EH (cell line): ENCODE results near the gene PMCH.
"Not testable (repeated sequence)": the region's sequence is repeated elsewhere in the genome, so short reads cannot be mapped to it uniquely, and the experiment has no call there.

ENCODE experiments used
- DNase-seq: peaks from one replicate; pipeline ENCODE4 v3.0.0-alpha.2; 2015; ENCODE audit warnings: low read depth

PMCH gene, protein sequence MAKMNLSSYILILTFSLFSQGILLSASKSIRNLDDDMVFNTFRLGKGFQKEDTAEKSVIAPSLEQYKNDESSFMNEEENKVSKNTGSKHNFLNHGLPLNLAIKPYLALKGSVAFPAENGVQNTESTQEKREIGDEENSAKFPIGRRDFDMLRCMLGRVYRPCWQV

DNA sequence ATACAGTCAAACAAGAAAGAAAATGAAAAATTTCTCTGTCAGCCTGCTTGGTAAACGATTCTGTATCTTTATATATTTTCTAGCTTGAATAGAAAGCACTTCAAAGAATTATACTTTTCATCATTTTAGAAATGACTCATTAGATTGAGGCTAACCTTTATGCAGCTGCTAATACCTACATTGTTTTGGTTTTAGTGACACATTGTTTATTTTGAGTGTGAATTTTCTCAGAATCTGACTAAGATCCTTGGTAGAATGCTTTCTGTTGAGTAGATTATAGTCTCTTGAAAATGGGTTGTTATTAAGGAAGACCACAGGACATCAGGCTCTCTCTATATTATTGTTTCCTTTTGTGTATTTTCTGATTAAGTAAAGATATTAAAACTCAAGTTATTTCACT, at the start of gene PMCH:
PMCH (minus strand) TSS at position 45 of the 400 bp plus-strand sequence. CDS start 63 bp downstream, outside the sequence.
- DNase-seq: peak; percentile 42

DNA sequence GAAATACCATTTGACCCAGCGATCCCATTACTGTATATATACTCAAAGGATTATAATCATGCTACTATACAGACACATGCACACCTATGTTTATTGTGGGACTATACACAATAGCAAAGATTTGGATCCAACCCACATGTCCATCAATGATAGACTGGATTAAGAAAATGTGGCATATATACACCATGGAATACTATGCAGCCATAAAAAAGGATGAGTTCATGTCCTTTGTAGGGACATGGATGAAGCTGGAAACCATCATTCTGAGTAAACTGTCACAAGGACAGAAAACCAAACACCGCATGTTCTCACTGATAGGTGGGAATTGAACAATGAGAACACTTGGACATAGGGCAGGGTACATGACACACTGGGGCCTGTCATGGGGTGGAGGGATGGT, 43.2 kb upstream of the PMCH start:
- DNase-seq: not testable (repeated sequence)

DNA sequence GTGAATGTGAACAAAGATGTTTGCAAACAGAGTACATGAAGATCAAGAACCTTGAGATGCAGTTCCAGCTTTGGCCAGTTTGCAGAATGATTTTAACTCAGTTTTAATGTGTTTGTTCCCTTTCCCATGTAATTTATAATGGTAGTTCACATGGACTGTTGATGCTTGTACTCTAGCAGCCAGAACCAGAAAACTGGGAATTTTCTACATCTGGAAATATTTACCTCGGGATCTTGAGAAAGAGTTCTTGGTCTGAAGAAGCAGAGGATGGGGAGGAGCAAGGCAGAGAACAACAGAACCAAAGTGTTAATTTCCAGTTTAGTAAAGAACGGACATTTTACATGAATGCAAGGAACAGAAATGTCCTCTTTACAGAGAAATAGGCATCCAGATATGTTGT, 37.0 kb upstream of the PMCH start:
- peak; percentile 2 for DNase-seq

DNA sequence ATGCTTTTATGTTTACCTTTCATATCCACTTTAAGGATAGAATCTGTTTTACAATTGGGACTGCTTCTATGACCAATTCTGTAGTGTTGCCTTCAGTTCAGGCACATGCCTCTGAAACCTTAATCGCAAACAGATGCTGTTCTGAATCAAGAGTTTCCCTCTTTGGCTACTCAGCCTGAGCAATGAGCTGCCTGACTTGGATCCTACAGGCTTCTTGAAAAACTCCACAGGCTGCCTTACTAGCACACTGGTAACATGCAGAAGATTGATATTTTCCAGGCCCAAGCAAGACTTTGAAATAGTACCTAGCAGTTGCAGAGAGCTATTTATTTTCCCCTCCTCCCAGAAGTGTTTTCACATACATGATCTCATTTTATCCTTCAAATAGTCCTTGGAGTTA, 34.8 kb upstream of the PMCH start:
- peak; percentile 55 for DNase-seq

DNA sequence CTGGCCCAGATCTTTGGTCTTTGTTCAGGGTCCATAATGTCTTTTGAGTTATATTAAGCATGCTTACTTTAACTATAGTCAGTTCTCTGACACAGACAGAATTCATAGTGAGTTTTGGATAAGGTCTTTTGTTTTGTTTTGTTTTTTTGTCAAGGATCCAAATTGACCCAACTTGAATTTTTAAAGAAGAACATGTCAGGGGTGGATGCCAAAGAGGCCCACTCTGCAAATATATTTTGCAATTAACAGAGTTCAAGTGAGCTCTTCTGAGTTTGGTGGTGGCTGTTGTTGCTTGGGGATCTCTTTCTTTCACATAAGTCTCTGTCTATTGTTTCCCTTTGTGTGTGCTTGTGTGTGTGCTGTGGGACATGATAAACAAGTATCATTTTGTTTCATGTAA, 34.4 kb upstream of the PMCH start:
- DNase-seq: no peak

DNA sequence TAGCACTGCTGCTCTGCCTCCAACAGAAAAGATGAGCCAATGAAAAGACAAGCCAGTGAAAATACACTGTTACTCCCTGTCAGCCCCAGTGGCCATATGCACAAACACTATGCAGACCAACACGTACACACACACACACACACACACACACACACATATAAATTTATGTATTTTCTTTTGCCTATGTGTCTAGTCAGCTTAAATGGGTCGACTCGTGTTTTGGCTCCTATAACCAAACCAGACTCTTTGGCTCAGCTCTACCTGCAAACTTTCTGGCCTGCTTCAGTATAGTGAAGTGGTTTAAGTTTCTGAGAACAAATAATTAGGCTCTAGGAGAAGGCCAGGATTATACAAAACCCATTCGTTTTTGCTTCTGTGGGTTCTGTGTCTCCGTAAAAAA, 30.3 kb upstream of the PMCH start:
- no peak for DNase-seq

DNA sequence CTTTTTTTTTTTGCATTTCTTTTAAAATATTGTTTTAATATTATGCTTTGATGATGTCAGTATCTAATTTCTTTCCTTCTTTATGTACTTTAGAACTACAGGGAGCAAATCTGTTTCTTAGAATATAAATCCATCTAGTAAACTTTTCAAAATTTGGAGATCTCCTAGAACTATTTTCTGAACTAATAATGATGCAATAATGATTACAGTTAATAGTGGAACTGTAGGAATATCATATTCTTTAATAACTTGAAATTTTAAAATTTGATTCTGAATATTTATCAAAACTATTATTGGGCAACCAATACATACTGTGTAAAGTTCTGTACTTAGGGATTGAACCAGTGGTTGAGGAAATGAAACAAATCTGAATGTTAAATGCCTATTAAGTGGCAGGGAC, 23.1 kb upstream of the PMCH start:
- DNase-seq: no peak

DNA sequence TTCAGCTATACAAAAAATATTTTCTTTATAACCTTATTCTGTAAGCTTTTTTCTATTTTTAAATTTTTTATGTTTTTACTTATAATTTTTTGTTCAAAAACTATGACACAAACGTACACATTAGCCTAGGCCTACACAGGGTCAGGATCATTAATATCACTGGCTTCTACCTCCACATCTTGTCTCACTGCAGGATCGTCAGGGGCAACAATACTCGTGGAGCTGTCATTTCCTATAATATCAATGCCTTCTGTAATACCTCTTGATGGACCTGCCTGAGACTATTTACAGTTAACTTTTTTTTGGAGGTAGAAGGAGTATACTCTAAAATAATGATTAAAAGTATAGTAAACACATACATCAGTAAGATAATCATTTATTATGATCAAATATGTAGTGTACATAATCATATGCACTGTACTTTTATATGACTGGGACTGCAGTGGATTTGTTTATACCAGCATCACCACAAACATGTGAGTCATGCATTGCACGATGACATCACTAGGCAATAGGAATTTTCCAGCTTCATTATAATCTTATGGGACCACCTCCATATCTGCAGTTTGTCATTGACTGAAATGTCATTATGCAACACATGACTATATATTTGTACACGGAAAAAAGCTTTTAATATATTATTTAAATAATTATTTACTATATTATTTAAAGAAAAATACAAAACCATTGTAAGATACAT, 18.5 kb upstream of the PMCH start:
- peak; percentile 61 for DNase-seq

DNA sequence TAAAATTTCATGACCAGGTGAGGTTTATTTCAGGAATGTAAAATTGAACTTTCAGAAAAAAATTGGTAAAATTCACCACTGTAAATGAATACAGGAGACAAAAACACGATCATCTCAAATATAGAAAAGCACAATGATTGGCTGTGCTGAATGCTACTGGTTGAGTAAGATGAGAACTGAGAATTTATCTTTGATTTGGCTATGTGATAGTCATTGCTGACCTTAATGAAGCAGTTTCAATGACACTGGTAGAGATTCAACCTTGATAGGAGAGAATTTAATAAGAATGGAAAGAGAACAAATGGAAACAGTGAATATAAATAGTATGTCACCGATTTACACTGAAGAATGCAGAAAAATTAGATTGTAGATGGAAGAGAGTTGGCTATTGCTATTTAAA, 6.4 kb upstream of the PMCH start:
- DNase-seq: no peak

DNA sequence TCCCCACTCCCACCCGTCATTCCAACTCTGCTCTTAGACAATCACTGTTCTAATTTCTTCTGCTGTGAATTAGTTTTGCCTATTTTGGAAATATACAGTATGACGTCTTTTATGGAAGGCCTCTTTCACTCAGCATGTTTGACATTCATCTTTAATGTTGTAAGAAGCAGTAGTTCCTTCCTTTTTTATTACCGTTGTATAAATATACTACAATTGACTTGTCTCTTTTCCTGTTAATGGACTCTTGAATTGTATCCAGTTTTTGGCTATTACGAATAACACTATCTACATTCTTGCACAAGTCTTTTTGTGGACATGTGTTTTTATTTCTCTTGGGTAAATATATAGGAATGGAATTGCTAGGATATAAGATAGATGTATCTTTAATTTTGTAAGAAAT, 4.9 kb upstream of the PMCH start:
- no peak for DNase-seq

DNA sequence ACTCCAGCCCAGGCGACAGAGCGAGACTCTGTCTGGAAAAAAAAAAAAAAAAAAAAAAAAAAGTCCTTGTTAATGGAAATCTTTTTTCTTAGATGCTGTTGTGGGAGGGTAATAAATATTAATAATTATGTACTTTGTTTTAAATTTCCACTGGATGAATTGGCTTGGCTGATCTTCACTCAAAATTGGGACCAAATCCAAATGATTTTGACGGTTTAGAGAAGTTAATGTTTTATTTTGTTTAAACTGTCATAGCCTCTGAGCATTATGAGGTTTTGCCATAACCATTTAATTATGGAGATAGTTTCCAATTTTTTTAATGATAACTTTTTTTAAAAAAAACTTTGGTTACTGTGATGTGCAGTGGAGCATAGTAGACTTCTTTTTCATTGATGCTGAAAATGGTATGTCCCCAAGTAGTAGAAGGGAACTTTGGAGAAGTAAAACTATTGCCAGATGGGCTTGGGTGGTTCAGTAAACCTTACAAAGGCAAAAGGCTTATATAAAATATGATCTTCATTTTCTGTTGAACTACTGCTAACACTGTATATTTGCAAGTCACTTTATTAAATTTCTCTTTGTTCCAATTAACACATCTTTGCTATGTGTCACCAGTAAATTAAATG, 3.9 kb upstream of the PMCH start:
- DNase-seq: no peak

DNA sequence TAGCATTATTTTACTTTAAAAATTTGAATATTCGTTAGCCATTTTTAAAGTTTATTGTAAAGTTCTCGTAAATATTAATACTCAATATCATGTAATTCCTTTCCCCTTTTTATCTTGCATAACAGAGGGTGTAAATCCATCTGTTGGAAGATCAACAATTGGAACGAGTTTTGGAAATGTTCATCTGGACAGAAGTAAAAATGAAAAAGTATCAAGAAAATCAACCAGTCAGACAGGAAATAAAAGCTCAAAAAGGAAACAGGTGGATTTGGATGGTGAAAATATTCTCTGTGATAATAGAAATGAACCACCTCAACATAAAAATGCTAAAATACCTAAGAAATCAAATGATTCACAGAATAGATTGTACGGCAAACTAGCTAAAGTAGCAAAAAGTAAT, 1.8 kb downstream of the PMCH start:
- no peak for DNase-seq

DNA sequence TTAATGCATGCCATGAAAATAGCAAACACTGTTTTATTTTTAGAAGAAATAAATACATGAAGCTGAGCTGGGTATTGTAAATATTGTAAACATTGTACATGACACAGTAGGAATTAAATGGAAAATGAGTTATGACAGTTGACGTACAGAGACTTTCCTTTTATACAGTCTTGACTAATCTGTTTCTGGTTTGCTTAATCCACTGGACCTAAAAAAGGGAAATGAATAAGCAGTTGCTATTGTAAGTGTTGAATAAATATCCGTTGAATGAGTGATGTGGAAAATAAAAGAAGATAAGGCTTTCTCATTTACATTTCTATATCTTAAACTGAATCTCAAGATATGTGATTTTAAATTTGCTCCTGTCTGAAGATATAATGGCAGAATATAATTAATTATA, 15.0 kb downstream of the PMCH start:
- no peak for DNase-seq

DNA sequence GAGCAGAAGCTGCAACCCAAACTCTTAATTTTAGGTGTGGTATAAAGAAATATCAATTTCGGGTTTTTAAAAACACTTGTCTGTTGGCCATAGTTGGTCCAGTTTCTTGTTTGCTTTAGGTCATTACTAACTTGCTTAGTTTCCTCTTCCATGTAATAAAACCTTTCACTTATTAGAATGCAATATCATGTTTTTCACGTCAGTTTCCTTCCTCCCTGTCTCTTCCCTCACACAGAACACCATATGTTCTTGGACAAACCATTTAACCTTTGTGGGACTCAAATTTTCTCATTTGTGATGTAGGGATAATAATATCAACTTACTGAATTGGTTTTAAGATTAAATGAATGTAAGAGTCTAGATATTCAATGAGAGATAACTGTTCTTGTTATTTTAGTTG, 22.9 kb downstream of the PMCH start:
- DNase-seq: no peak

DNA sequence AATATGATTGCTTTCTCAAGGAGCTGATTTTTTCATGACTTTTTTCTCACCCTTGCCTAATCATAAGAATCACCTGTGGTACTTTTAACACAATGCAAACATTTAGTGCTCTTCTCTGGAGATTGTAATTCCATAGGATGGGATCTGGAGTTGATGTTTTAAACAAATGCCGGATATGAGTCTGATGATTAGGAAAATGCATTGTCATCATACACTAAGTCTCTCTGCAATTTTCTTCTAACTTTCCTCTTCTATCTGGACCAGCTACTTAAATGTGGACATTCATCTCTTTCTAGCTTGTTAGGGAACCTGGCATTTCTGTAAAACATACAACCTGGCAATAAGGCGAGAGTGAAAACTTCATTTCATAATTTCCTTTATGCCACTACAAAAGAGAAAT, 23.5 kb downstream of the PMCH start:
- DNase-seq: no peak

DNA sequence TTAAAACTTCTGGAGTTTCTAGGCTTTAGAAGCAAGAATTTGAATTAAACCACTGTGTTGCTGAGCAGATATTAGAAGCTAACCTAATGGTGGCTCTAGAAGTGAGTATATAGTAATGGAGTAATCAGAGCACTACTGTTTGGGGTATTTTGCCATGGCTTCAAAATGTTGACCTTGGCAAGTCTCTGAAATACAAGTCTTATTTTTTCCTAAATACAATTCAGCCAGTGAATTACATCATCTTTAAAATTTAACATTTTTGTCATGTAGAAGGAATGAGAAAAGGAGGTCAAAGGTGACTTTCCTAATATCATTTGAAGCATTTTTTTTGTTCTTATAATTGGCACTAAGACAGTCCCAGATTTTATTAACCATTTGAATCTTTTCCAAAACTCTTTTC, 25.2 kb downstream of the PMCH start:
- peak; percentile 77 for DNase-seq

DNA sequence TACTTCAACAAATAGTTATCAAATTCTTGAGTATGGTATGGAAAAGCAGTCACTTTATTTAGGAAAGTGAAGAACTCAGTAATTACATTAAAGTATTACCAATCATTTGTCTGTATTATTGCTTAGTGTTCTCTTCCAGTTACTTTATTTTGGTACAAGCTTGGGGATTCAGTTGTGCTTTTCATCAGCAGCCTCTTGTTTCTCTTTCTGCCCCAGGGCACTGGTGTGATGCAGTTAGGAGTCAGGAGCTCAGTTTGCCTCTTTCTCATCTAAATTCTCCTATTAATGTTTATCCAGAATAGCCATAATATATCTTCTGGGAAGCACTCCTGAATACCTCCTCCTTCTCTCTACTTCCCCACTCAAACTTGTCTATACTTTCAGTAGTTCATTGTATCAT, 25.7 kb downstream of the PMCH start:
- DNase-seq: peak; percentile 33

DNA sequence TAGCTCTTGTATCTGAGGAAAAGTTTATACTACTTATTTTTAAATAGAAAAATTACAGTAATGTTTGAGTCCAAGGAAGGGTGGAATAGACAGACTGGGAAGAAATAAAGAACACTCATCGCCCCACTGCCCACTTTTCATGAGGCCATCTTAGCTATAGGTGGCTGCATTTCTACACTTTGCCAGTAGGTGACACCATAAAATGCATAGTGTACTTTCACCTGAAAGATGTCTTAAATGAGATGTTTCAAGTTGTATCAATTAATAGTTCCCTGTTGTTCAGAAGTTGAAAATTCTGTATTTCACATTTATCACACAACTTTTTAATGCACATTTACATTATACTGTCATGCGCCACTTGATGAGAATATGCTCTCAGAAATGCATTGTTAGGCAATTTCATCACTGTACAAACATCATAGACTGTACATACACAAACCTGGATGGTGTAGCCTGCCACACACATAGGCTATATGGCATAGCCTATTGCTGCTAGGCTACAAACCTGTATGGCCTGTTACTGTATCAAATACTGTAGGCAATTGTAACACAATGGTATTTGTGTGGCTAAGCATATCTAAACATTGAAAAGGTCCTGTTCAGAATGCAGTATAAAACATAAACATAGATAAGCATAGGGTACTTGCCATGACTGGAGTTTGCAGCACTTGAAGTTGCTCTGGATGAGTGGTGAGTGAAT, 27.6 kb downstream of the PMCH start:
- peak; percentile 49 for DNase-seq

DNA sequence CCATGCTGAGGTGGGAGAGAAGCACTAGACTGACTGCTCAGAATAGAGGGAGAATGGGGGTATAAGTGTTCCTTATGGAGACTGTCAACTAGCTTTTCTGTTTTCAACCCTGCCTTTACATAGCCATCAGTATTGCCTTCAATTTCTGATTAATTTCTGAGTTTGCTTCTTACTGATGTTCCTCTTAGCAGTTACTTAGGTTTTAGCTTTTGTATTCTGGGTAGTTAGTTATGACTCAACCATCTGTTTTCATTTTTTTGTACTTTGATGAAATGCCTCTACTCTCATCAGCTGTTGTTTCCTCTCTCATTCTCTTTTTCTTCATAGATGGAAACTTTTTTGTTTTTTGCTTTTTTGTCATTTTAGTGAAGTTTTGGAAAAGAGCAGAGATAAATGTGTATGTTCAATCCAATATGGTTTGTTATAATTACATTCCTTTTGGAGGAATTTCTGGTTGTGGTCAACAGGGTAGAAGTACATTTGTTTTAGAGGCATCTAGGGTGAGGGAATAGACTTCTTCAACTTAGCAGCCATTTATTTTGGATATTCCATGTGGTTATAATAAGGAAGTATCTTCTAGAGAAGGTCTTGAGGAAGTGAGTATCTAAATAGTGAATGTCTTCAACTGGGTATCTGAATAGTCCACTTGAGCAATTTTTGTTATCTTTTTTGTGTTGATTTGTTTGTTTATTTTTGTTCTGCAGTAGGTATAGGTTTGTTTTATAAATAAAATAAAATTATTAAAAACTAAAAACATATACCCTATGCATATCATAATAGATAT, 29.6 kb downstream of the PMCH start:
- DNase-seq: peak; percentile 25

DNA sequence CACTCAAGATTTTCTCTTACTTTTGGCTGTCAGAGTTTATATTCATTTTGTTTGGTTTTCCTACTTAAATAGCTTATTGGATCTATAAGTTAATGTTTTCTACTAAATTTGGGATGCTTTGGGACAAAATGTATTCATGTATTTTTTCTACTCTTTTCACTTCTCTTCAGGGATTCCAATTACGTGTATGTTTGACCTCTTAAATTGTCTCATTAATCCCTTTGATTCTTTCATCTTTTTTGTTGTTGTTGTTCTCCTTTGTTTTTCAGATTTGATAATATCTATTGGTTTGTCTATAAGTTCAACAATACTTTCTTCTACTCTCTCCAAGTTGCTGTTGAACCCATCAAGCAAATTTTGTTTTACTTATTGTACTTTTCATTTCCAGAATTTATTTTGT, 34.2 kb downstream of the PMCH start:
- no peak for DNase-seq

DNA sequence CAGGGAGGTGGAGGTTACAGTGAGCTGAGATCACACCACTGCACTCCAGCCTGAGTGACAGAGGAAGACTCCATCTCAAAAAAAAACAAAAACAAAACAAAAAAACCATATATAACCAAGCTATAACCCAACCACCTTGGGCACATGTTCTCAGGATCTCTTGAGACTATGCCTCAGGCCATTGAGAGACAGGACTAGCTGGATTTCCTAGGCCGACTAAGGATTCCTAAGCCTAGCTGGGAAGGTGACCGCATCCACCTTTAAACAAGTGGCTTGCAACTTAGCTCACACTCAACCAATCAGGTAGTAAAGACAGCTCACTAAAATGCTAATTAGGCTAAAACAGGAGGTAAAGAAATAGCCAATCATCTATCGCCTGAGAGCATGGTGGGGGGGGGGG, 42.4 kb downstream of the PMCH start:
- not testable (repeated sequence) for DNase-seq

DNA sequence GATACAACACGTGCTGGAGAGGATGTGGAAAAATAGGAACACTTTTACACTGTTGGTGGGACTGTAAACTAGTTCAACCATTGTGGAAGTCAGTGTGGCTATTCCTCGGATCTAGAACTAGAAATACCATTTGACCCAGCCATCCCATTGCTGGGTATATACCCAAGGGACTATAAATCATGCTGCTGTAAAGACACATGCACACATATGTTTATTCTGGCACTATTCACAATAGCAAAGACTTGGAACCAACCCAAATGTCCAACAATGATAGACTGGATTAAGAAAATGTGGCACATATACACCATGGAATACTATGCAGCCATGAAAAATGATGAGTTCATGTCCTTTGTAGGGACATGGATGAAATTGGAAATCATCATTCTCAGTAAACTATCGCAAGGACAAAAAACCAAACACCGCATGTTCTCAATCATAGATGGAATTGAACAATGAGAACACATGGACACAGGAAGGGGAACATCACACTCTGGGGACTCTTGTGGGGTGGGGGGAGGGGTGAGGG, 50.5 kb downstream of the PMCH start:
- not testable (repeated sequence) for DNase-seq
